GM12875 (cell line): Measurements from ENCODE around the gene BTBD1.

Experiments used
- H3K4me3 ChIP-seq: one replicate; pipeline ENCODE4 v1.5.1; 2011; ENCODE audit warnings: low read depth, low read length, control low read depth
- CTCF ChIP-seq: IDR thresholded peaks from 2 replicates; pipeline ENCODE4 v1.5.1; 2011; ENCODE audit warnings: low read depth, mild to moderate bottlenecking, control low read depth, inconsistent platforms, low read length, moderate library complexity, borderline replicate concordance; ENCODE audit not compliant: insufficient read depth

BTBD1 gene

DNA sequence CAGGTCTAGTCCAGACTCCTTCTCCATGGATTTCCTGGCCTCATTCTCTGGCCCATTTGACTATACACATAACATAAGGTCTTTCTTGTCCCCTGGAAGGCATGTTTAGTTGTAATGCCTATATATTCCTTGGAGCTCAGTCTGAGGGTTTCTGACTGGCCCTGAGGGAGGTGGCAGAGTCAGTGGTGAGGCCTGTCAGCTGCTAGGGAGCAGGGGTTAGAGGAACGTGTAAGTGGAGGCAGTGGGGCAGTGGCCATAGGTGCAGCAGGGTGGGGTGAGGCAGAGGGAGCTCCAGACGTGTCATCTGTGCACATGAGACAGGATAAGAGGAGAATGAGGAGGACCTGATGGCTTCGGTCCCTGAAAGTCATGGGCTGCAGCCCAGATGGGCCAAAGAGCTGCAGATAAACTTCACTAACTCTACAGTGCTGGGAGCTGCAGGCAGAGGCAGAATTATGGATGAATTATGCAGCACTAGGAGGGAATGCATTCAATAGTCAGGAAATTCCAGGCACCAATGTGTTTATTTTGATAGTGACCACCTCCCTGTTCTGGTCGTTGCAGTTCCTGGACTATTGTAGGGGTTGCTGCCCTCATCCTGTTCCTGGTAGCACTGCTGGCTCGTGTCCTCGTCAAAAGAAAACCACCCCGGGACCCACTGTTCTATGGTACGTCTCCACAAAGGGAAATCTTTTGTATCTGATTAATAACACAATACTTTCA, 45.3 kb upstream of the BTBD1 start:
- TF ChIP-seq CTCF, result no peak
- no peak overlapping the region for H3K4me3 ChIP-seq

- H3K4me3 ChIP-seq, result no peak overlapping the region
- TF ChIP-seq CTCF, result no peak
Observed at GRCh38 chr15:83111149-83111548, 44.1 kb upstream of the BTBD1 start.

DNA sequence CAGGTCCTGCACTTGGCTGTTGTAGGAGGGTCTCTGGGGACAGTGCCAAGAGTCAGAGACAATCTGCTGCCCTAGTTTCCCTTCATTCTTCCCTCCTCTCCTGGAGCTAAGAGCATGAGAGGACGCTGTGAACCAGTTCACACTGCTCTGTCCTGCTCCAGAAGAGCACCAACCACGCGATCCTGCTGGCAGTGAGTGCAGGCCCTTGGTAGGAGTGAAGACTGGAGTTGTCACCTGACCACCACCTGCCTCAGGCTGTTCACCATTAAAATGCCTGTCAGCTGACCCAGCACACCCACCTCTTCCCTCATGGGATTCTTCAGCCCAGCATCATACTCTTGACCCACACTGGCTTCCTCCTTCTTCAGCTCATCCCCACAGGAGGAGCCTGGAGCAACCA, 43.3 kb upstream of the BTBD1 start:
- H3K4me3 ChIP-seq, result no peak overlapping the region

DNA sequence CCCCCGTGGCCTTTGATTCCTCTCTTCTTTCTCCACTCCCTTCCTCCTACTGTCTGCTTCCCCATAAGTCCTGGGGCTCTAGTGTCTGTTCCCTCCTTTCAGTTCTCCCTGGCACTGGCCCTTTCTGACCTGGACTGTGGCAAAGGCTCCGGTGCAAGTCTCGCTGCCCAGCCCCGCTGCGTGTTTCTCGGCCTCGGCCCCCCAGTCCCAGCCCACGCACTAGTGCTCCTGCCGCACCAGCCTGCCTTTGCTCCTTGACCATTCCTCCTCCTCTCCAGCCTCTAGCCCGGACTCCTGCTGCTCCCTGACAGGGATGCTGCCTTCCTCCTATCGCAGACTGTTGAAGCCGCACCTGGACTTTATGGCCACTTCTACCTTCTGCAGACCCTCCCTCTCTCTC, 42.5 kb upstream of the BTBD1 start:
- no peak for TF ChIP-seq CTCF
- no peak overlapping the region for H3K4me3 ChIP-seq

More for the DNA sequence above, 43.3 kb upstream of the BTBD1 start:
- no peak for TF ChIP-seq CTCF

GRCh38 chr15:83108266-83109219, 41.5 kb upstream of the BTBD1 start:
- no peak for TF ChIP-seq CTCF
- peak overlapping the region; percentile 49 for H3K4me3 ChIP-seq

GRCh38 chr15:83107841-83108181, 40.8 kb upstream of the BTBD1 start:
- H3K4me3 ChIP-seq, result peak overlapping the region; percentile 49
- TF ChIP-seq CTCF, result no peak
